Middle frontal gyrus (tissue), 1 donor: ENCODE results near the gene INTS15.

Experiments used
- DNase-seq: peaks from one replicate; pipeline ENCODE4 v3.0.0-alpha.2; 2015; ENCODE audit warnings: low spot score; ENCODE audit errors: extremely low spot score

Gene INTS15

GRCh38 chr7:6589829-6590644, at the start of gene INTS15:
Gene INTS15 (plus strand): TSS chr7:6590021. CDS start chr7:6590284, 263 bp downstream.
- peak; percentile 61 for DNase-seq

- no peak for DNase-seq
These were observed 47.5 kb upstream of the INTS15 start for GRCh38 chr7:6542368-6542767.

GRCh38 chr7:6545398-6546126, 44.3 kb upstream of the INTS15 start:
- no peak for DNase-seq

GRCh38 chr7:6546498-6547251, 43.1 kb upstream of the INTS15 start:
- DNase-seq = no peak

GRCh38 chr7:6547400-6547799, 42.4 kb upstream of the INTS15 start:
- DNase-seq = no peak

GRCh38 chr7:6551016-6551511, 38.8 kb upstream of the INTS15 start, which contains the start of gene GRID2IP:
Gene GRID2IP (minus strand): TSS chr7:6551461. CDS start chr7:6551436, 25 bp downstream.
- no peak for DNase-seq

- no peak for DNase-seq
These were observed 36.3 kb upstream of the INTS15 start for GRCh38 chr7:6553448-6554044.

GRCh38 chr7:6554848-6555247, 35.0 kb upstream of the INTS15 start:
- no peak for DNase-seq

- no peak for DNase-seq
These were observed 33.6 kb upstream of the INTS15 start for GRCh38 chr7:6556196-6556595.

- DNase-seq = no peak
These were observed 31.0 kb upstream of the INTS15 start for GRCh38 chr7:6558837-6559236.

- no peak for DNase-seq
These were observed 29.9 kb upstream of the INTS15 start for GRCh38 chr7:6559896-6560295.

- DNase-seq = no peak
These were observed 27.7 kb upstream of the INTS15 start for GRCh38 chr7:6562106-6562505.

GRCh38 chr7:6563936-6564770, 25.7 kb upstream of the INTS15 start:
- DNase-seq = no peak

GRCh38 chr7:6565655-6566054, 24.2 kb upstream of the INTS15 start:
- DNase-seq = no peak

- no peak for DNase-seq
These were observed 21.9 kb upstream of the INTS15 start for GRCh38 chr7:6567886-6568285.

GRCh38 chr7:6571160-6571779, 18.6 kb upstream of the INTS15 start:
- DNase-seq = no peak

GRCh38 chr7:6575281-6576023, 14.4 kb upstream of the INTS15 start:
- DNase-seq = no peak

GRCh38 chr7:6576024-6576866, 13.6 kb upstream of the INTS15 start:
- no peak for DNase-seq
